Thyroid gland (tissue), 4 donors: ENCODE data around the gene ZNF133. TPM values are rescaled to one million over a fixed set of nuclear protein-coding genes. Genes with fewer than 3 reads are reported as not detected.
A peak's percentile ranks its signal among the peaks of the same experiment; 100 is the strongest.

Source experiments
- DNase-seq, 2 donors: peaks; one replicate each; pipeline ENCODE4 v3.0.0-alpha.2; 2019
- H3K27ac ChIP-seq, 3 donors: fragments of 200-600 bp; sonication (generic); 1 replicate in 2 of 3; 2 replicates in 1 of 3; pipeline ENCODE4 v1.5.1; 2016 to 2019; ENCODE audit warnings: mild to moderate bottlenecking in 1 of 3, moderate library complexity in 1 of 3
- H3K27me3 ChIP-seq: fragments of 200-600 bp; sonication (generic); one replicate; pipeline ENCODE4 v1.5.1; 2019
- H3K36me3 ChIP-seq, 2 donors: fragments of 200-600 bp; sonication (generic); one replicate each; pipeline ENCODE4 v1.5.1; 2016 to 2019
- H3K4me1 ChIP-seq, 2 donors: fragments of 200-600 bp; sonication (generic); one replicate each; pipeline ENCODE4 v1.5.1; 2017 to 2019
- H3K4me3 ChIP-seq, 3 donors: fragments of 200-600 bp; sonication (generic); replicated peaks in 1 of 3; 1 replicate in 2 of 3; 2 replicates in 1 of 3; pipeline ENCODE4 v1.5.1; 2016; ENCODE audit warnings: mild to moderate bottlenecking in 1 of 3
- H3K9me3 ChIP-seq: fragments of 200-600 bp; sonication (generic); one replicate; pipeline ENCODE4 v1.5.1; 2017
- POLR2A ChIP-seq, 2 donors: fragments of 450-650 bp; IDR thresholded peaks; one replicate each; pipeline ENCODE4 v1.6.1; 2017; ENCODE audit warnings: antibody characterized with exemption in 2 of 2, mild to moderate bottlenecking in 2 of 2, moderate library complexity in 1 of 2
- whole genome bisulfite sequencing, 2 donors: methylation state at CpG; one replicate each; pipeline ENCODE4 v1.1.5; 2017; 5-methylcytosine and 5-hydroxymethylcytosine counted together
- intact Hi-C: fragments of 100-400 bp; cut with DNase I; formaldehyde crosslinking; loops from one replicate; pipeline ENCODE4 v1.15.1; 2023
- total RNA-seq, 4 donors: library from RNA; depleted of rRNA; stranded (reverse); fragments of >200 nt; gene quantifications; one replicate each; pipeline ENCODE4 v1.2.3, GENCODE V29; 2016
- TF ChIP-seq, protein P1 (sequence below), 6 experiments: fragments of 200-600 bp in 3 of 6; fragments of 450-650 bp in 3 of 6; sonication (generic) in 3 of 6; IDR thresholded peaks; one replicate each; pipeline ENCODE4 v1.5.1; 2016 to 2019; ENCODE audit warnings: antibody characterized with exemption in 6 of 6, mild to moderate bottlenecking in 2 of 6, inconsistent platforms in 1 of 6, moderate library complexity in 1 of 6

Gene ZNF133
- total RNA-seq, 4 donors from 2014 or later: 14.8 to 17.3 (median 15.9) TPM

DNA sequence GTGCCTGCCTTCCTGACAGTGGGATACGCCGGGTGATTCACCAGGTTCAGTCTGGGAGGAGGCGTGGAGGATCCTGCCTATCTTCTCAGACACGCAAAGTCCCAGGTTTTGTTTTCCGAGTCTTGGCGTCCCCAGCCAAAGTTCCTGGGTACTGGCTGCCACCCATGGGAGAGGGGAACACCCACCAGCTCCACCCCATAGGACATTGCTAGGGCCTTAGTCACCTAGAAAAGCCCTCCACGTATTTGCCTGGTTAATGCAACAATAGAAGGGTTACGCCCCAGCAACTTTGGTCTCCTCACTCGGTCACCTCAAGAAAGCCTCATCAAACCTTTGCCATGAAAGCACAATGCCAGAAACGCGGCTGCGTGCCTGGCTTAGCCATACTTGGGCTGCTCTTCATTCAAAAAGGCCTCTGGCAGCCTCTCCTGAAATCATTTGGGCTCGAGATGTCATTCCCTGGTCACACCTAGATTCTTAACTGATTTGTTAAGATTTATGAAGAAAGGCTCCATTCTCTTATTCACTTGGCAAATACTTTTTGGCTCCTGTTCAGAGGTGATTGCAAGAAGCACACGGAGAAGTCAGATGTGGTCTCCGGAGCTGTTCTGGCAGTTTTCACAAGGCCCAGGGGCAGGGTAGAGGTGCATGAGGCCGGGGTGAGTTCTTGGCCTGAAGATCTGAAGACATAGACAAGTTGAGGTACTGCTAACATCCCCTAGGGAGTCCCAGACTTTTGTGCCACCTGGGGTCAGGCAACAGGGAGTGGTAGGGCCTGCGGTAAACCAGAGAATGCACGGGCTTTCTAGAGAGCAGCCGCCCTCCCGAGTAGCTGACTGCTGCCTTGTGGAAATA lies 35.5 kb upstream of the ZNF133 start:
- intact Hi-C loops: no loop called here
- Histone ChIP-seq H3K4me3 (no peak overlapping the region), H3K4me1 (peaks cover 21 to 35% of the 10 kb centered on the region in 2 donors), H3K27ac (peak overlapping the region; percentile 46 to 84 (median 52)), H3K9me3 (no peaks in the 10 kb centered on the region), H3K36me3 (no peaks in the 10 kb centered on the region), H3K27me3 (no peaks in the 10 kb centered on the region)
- 52 to 58% methylated on average over 18 to 20 of the region's 20 CpGs for WGBS, 2 donors
- peak; percentile 74 to 80 for DNase-seq
- no peak for TF ChIP-seq POLR2A (IDR thresholded peaks at IDR 0.05)
- TF ChIP-seq, protein P1, sequence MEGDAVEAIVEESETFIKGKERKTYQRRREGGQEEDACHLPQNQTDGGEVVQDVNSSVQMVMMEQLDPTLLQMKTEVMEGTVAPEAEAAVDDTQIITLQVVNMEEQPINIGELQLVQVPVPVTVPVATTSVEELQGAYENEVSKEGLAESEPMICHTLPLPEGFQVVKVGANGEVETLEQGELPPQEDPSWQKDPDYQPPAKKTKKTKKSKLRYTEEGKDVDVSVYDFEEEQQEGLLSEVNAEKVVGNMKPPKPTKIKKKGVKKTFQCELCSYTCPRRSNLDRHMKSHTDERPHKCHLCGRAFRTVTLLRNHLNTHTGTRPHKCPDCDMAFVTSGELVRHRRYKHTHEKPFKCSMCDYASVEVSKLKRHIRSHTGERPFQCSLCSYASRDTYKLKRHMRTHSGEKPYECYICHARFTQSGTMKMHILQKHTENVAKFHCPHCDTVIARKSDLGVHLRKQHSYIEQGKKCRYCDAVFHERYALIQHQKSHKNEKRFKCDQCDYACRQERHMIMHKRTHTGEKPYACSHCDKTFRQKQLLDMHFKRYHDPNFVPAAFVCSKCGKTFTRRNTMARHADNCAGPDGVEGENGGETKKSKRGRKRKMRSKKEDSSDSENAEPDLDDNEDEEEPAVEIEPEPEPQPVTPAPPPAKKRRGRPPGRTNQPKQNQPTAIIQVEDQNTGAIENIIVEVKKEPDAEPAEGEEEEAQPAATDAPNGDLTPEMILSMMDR (IDR thresholded peaks at IDR 0.05): no peak

DNA sequence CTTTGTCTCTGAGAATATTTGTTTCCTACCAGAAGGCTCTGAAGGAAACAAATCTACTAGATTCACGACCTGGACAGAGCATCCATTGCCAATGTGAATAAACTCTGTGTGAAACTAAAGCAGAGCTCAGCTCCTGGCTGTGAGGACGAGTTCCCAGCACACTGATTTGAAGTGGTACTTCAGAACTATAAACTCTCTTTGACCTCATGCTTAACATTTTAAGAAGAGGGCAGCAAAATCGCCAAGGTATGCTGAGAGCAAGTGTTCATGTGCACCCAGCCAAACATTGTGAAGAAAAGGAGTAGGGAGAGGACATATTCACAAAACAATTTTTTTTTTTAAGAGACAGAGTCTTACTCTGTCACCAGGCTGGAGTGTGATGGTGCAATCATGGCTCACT lies 33.7 kb upstream of the ZNF133 start:
- H3K27ac ChIP-seq: peak overlapping the region; percentile 8 to 84 (median 52)
- no peak overlapping the region for H3K4me3 ChIP-seq
- H3K27me3 ChIP-seq: no peaks in the 10 kb centered on the region
- TF ChIP-seq POLR2A (IDR thresholded peaks at IDR 0.05): no peak
- TF ChIP-seq, protein P1 (IDR thresholded peaks at IDR 0.05): no peak
- no peaks in the 10 kb centered on the region for H3K9me3 ChIP-seq
- no peaks in the 10 kb centered on the region for H3K36me3 ChIP-seq
- peaks cover 21 to 35% of the 10 kb centered on the region in 2 donors for H3K4me1 ChIP-seq
- WGBS, 2 donors: 12 to 20% methylated on average over 3 of the region's 3 CpGs
- intact Hi-C loops: no loop called here
- DNase-seq: peak; percentile 77 to 78

DNA sequence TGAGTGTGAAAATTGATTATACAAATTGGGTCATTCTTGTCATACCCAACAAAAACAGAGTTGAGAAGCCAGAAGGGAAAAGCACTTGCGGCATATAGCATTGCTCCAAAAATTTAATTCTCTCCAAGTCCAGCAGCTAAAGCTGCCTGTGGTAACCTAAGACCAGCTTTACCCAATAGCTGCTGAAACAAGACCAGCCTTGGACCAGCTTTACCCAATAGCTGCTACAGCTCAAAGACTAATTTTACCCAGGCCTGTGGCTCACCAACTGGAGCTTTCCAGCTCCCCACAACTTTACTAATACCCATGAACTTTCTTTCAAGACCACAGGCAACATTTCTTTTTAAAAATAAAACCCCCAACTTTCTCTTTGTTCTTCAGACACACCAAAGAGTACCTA lies 32.8 kb upstream of the ZNF133 start:
- Histone ChIP-seq H3K9me3 (no peaks in the 10 kb centered on the region), H3K36me3 (no peaks in the 10 kb centered on the region), H3K27ac (no peak overlapping the region), H3K4me1 (peaks cover 21 to 35% of the 10 kb centered on the region in 2 donors), H3K4me3 (no peak overlapping the region), H3K27me3 (no peaks in the 10 kb centered on the region)
- DNase-seq: no peak
- intact Hi-C loops: no loop called here
- 91 to 100% methylated on average over 1 of the region's 1 CpG for WGBS, 2 donors
- TF ChIP-seq, protein P1 (IDR thresholded peaks at IDR 0.05): no peak
- TF ChIP-seq POLR2A (IDR thresholded peaks at IDR 0.05): no peak

DNA sequence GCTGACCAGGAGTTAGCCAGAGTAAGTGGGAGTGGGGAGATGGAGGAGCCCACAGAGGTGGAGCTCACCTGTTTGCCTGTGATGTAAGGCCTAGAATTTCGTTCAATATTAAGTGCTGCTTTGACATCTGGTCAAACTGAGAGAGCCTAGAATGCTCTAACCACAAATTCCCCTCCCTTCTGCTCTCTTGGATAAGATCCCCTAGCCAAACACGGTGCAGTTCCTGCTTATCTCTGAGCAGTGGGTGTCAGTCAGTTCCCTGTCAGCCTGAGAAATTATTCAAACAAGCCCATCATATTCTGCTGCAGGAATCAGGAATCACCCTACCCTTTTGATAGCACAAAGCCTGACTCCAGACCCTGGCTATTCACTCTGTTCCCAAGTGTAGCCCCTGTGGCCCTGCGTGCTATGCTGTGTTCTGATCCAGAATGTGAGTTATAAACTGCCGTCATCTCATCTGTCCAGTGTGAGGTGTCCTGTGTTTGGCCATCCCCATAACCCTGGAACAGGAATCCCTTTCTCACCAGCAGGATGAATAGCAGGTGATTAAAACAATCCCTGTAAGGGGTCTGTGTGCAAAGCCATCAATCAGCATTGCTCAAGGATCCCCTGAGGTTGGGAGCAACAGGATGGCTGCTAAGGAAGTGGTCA lies 31.8 kb upstream of the ZNF133 start:
- H3K4me3 ChIP-seq: no peak overlapping the region
- intact Hi-C loops: no loop called here
- no peaks in the 10 kb centered on the region for H3K9me3 ChIP-seq
- TF ChIP-seq POLR2A (IDR thresholded peaks at IDR 0.05): no peak
- TF ChIP-seq, protein P1 (IDR thresholded peaks at IDR 0.05): no peak
- no peaks in the 10 kb centered on the region for H3K36me3 ChIP-seq
- H3K27ac ChIP-seq: no peak overlapping the region
- peaks cover 21 to 35% of the 10 kb centered on the region in 2 donors for H3K4me1 ChIP-seq
- 72 to 75% methylated on average over 4 of the region's 4 CpGs for WGBS, 2 donors
- DNase-seq: no peak
- no peaks in the 10 kb centered on the region for H3K27me3 ChIP-seq
